ENCODE measurements around the gene VWA3B.

VWA3B gene

GRCh38 chr2:98164256-98164655 lies 77.3 kb downstream of the VWA3B start:
- DNase-seq (ENCODE audit: insufficient read length, low spot score) (no peak), FAIRE-seq (no peak)

- no peak for DNase-seq (ENCODE audit: insufficient read length, low spot score)
- peak; percentile 58 for FAIRE-seq
These were observed 78.6 kb downstream of the VWA3B start for GRCh38 chr2:98165516-98166071.

- DNase-seq (ENCODE audit: insufficient read length, low spot score) (no peak), FAIRE-seq (no peak)
These were observed 80.9 kb downstream of the VWA3B start for GRCh38 chr2:98167916-98168315.

- FAIRE-seq (no peak), DNase-seq (ENCODE audit: insufficient read length, low spot score) (no peak)
These were observed 83.1 kb downstream of the VWA3B start for GRCh38 chr2:98170076-98170475.

- no peak for FAIRE-seq
- no peak for DNase-seq (ENCODE audit: insufficient read length, low spot score)
These were observed 85.3 kb downstream of the VWA3B start for GRCh38 chr2:98172150-98172765.

GRCh38 chr2:98172951-98173350 lies 86.0 kb downstream of the VWA3B start:
- no peak for FAIRE-seq

GRCh38 chr2:98175811-98176210 lies 88.8 kb downstream of the VWA3B start:
- FAIRE-seq: peak; percentile 90
- DNase-seq (ENCODE audit: insufficient read length, low spot score): no peak

More at GRCh38 chr2:98172951-98173350, 86.0 kb downstream of the VWA3B start:
- DNase-seq (ENCODE audit: insufficient read length, low spot score): no peak

GRCh38 chr2:98177286-98177685 lies 90.3 kb downstream of the VWA3B start:
- no peak for DNase-seq (ENCODE audit: insufficient read length, low spot score)
- FAIRE-seq: no peak

- FAIRE-seq (no peak), DNase-seq (ENCODE audit: insufficient read length, low spot score) (no peak)
These were observed 91.0 kb downstream of the VWA3B start for GRCh38 chr2:98177986-98178385.

- FAIRE-seq: no peak
- no peak for DNase-seq (ENCODE audit: insufficient read length, low spot score)
These were observed 93.5 kb downstream of the VWA3B start for GRCh38 chr2:98180456-98180855.

GRCh38 chr2:98181346-98181745 lies 94.4 kb downstream of the VWA3B start:
- no peak for DNase-seq (ENCODE audit: insufficient read length, low spot score)
- FAIRE-seq: no peak

- FAIRE-seq: no peak
- no peak for DNase-seq (ENCODE audit: insufficient read length, low spot score)
These were observed 98.8 kb downstream of the VWA3B start for GRCh38 chr2:98185801-98186200.

GRCh38 chr2:98187194-98187593 lies 100.2 kb downstream of the VWA3B start:
- FAIRE-seq (no peak), DNase-seq (ENCODE audit: insufficient read length, low spot score) (no peak)

GRCh38 chr2:98188351-98189046 lies 101.5 kb downstream of the VWA3B start:
- peak; percentile 80 for FAIRE-seq
- no peak for DNase-seq (ENCODE audit: insufficient read length, low spot score)

- DNase-seq (ENCODE audit: insufficient read length, low spot score) (no peak), FAIRE-seq (no peak)
These were observed 104.9 kb downstream of the VWA3B start for GRCh38 chr2:98191883-98192282.

- no peak for FAIRE-seq
- DNase-seq (ENCODE audit: insufficient read length, low spot score): no peak
These were observed 114.6 kb downstream of the VWA3B start for GRCh38 chr2:98201576-98201975.

- DNase-seq (ENCODE audit: insufficient read length, low spot score): no peak
- no peak for FAIRE-seq
These were observed 118.9 kb downstream of the VWA3B start for GRCh38 chr2:98205889-98206288.

GRCh38 chr2:98212092-98213000 lies 125.4 kb downstream of the VWA3B start:
- no peak for FAIRE-seq
- DNase-seq (ENCODE audit: insufficient read length, low spot score): no peak

- FAIRE-seq (no peak), DNase-seq (ENCODE audit: insufficient read length, low spot score) (no peak)
These were observed 129.6 kb downstream of the VWA3B start for GRCh38 chr2:98216616-98217015.

GRCh38 chr2:98219152-98219551 lies 132.2 kb downstream of the VWA3B start:
- DNase-seq (ENCODE audit: insufficient read length, low spot score) (no peak), FAIRE-seq (no peak)

GRCh38 chr2:98233941-98234340 lies 147.0 kb downstream of the VWA3B start:
- no peak for DNase-seq (ENCODE audit: insufficient read length, low spot score)

More at GRCh38 chr2:98233941-98234340, 147.0 kb downstream of the VWA3B start:
- no peak for FAIRE-seq

All from HTR-8/SVneo (cell line).